Liver (tissue), 9 donors: Measurements from ENCODE around the gene SEC23IP. TPM values are rescaled to one million over a fixed set of nuclear protein-coding genes. Genes with fewer than 3 reads are reported as not detected.
"Not testable (repeated sequence)": the region's sequence is repeated elsewhere in the genome, so short reads cannot be mapped to it uniquely, and the experiment has no call there.

Experiments used
- DNase-seq: peaks from one replicate; pipeline ENCODE4 v3.0.0-alpha.2; 2017; ENCODE audit warnings: low spot score
- H3K27ac ChIP-seq, 2 donors: one replicate each; pipeline ENCODE4 v1.7.0; 2013; ENCODE audit warnings: inconsistent platforms in 2 of 2, low read length in 2 of 2, control low read depth in 1 of 2, low read depth in 1 of 2, mild to moderate bottlenecking in 1 of 2
- H3K27me3 ChIP-seq, 4 donors: one replicate each; pipeline versions ENCODE4 v1.6.1 to v1.7.0; 2013; ENCODE audit warnings: low read length in 3 of 4, inconsistent platforms in 1 of 4, mild to moderate bottlenecking in 1 of 4, moderate library complexity in 1 of 4; ENCODE audit not compliant: control insufficient read depth in 4 of 4, insufficient read depth in 4 of 4
- H3K36me3 ChIP-seq, 4 donors: one replicate each; pipeline versions ENCODE4 v1.6.1 to v1.7.0; 2013; ENCODE audit warnings: low read length in 3 of 4, mild to moderate bottlenecking in 3 of 4, low read depth in 1 of 4, moderate library complexity in 1 of 4; ENCODE audit not compliant: control insufficient read depth in 4 of 4, insufficient read depth in 3 of 4
- H3K4me1 ChIP-seq, 4 donors: one replicate each; pipeline versions ENCODE4 v1.6.1 to v1.7.0; 2013; ENCODE audit warnings: low read length in 3 of 4, mild to moderate bottlenecking in 3 of 4, moderate library complexity in 1 of 4; ENCODE audit not compliant: control insufficient read depth in 4 of 4, insufficient read depth in 4 of 4
- H3K4me3 ChIP-seq, 3 donors: one replicate each; pipeline versions ENCODE4 v1.6.1 to v1.7.0; 2013; ENCODE audit warnings: low read length in 3 of 3, control low read depth in 1 of 3, low read depth in 1 of 3, mild to moderate bottlenecking in 1 of 3
- H3K9ac ChIP-seq, 2 donors: one replicate each; pipeline ENCODE4 v1.7.0; 2013; ENCODE audit warnings: low read length in 2 of 2, mild to moderate bottlenecking in 2 of 2, moderate library complexity in 2 of 2, control low read depth in 1 of 2, low read depth in 1 of 2
- H3K9me3 ChIP-seq, 4 donors: one replicate each; pipeline versions ENCODE4 v1.6.1 to v1.7.0; 2013; ENCODE audit warnings: low read length in 3 of 4; ENCODE audit not compliant: control insufficient read depth in 4 of 4
- HNF4A ChIP-seq, 2 donors: conservative IDR thresholded peaks; 2 replicates each; pipeline ENCODE4 v1.6.1; 2016; ENCODE audit warnings: antibody characterized with exemption in 2 of 2, mild to moderate bottlenecking in 2 of 2
- HNF4G ChIP-seq: IDR thresholded peaks from 2 replicates; pipeline ENCODE4 v1.6.1; 2016; ENCODE audit warnings: antibody characterized with exemption
- JUND ChIP-seq, 2 donors: IDR thresholded peaks; 2 replicates each; pipeline ENCODE4 v1.6.1; 2016; ENCODE audit warnings: antibody characterized with exemption in 2 of 2
- RXRA ChIP-seq, 2 donors: IDR thresholded peaks; 2 replicates each; pipeline ENCODE4 v1.6.1; 2017 to 2018; ENCODE audit warnings: antibody characterized with exemption in 2 of 2, mild to moderate bottlenecking in 1 of 2
- WGBS: extraction: QIAGEN DNeasy Blood & Tissue Kit; methylation state at CpG from one replicate; pipeline ENCODE4 v1.1.7; 2013; 5-methylcytosine and 5-hydroxymethylcytosine counted together
- polyA plus RNA-seq, 2 donors: library from polyadenylated mRNA; stranded (reverse) in 1 of 2; unstranded in 1 of 2; fragments of 200-250 nt in 1 of 2; fragments of >200 nt in 1 of 2; fragmentation: Nextera tagmentation in 1 of 2; extraction: Ambion mirVana in 1 of 2; gene quantifications; one replicate each; pipeline versions ENCODE4 v1.2.1 to v1.2.3, GENCODE V29; 2013 to 2015
- total RNA-seq, 2 donors: library from RNA; depleted of rRNA; stranded (reverse); fragments of >200 nt; gene quantifications; one replicate each; pipeline ENCODE4 v1.2.3, GENCODE V29; 2014
- TF ChIP-seq, protein P1 (sequence below): fragments of 150-350 bp; IDR thresholded peaks from 2 replicates; pipeline ENCODE4 v1.5.1; 2017; ENCODE audit warnings: improper control_type of control experiment, low read depth, low read length; ENCODE audit not compliant: missing input control
- donor health status: healthy.
- donor health status: healthy.
- donor health status: healthy.
- donor health status: healthy.
- donor health status: healthy.

The SEC23IP gene
- total and polyA plus RNA-seq, 4 donors, result 10.1 to 16.0 (median 12.6) TPM

DNA sequence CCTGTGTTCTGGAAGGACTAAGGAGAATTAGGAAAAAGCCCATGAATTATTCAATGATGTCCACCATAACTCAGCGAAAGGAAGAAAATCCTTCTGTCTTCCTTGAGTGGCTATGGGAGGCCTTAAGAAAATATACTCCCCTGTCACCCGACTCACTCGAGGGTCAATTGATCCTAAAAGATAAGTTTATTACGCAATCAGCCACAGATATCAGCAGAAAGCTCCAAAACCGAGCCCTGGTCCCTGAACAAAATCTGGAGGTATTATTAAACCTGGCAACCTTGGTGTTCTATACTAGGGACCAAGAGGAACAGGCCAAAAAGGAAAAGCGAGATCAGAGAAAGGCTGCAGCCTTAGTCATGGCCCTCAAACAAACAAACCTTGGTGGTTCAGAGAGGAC is 6.5 kb upstream of the SEC23IP start:
- not testable (repeated sequence) for H3K36me3 ChIP-seq, H3K4me3 ChIP-seq, H3K27me3 ChIP-seq, H3K4me1 ChIP-seq, H3K27ac ChIP-seq, H3K9ac ChIP-seq, DNase-seq, H3K9me3 ChIP-seq
- 76% methylated on average over 6 of the region's 6 CpGs for WGBS

- H3K9ac ChIP-seq, H3K36me3 ChIP-seq, H3K27me3 ChIP-seq, DNase-seq, H3K27ac ChIP-seq, H3K4me3 ChIP-seq, H3K9me3 ChIP-seq: not testable (repeated sequence)
- H3K4me1 ChIP-seq, result peaks cover 4 to 11% (median 8%) of the 10 kb centered on the region in 4 donors
- WGBS, result 81% methylated on average over 3 of the region's 3 CpGs
These were observed 3.8 kb upstream of the SEC23IP start for GRCh38 chr10:119888715-119889114.

DNA sequence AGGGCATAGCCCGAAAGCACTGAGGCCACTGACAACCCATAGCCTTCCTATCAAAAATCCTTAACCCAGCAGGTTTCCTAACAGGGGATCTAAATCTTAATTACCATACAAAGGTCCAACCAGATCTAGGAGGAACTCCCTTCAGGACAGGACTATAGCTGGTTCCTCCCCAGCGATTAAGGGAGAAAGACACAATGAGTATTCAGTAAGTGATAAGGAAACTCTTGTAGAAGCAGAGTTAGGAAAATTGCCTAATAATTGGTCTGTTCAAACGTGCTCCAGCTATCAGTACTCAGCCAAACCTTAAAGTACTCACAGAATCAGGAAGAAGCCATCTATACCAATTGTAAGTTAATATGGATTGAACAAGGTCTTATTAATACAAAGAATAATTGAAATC is 3.3 kb upstream of the SEC23IP start:
- not testable (repeated sequence) for H3K36me3 ChIP-seq, H3K9me3 ChIP-seq, H3K4me3 ChIP-seq, H3K27me3 ChIP-seq, H3K9ac ChIP-seq, DNase-seq, H3K27ac ChIP-seq
- WGBS, result 54% methylated on average over 3 of the region's 3 CpGs
- peaks cover 7 to 16% (median 12%) of the 10 kb centered on the region in 4 donors for H3K4me1 ChIP-seq

DNA sequence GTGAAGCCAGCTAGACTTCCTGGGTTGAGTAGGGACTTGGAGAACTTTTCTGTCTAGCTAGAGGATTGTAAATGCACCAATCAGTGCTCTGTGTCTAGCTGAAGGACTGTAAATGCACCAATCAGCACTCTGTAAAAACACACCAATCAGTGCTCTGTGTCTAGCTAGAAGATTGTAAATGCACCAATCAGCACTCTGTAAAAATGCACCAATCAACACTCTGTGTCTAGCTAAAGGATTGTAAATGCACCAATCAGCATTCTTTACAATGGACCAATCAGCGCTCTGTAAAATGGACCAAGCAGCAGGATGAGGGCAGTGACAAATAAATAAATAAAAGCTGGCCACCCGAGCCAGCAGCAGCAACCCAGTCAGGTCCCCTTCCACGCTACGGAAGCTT is 2.2 kb upstream of the SEC23IP start:
- not testable (repeated sequence) for H3K36me3 ChIP-seq, H3K27ac ChIP-seq, H3K9ac ChIP-seq, H3K27me3 ChIP-seq, DNase-seq, H3K4me3 ChIP-seq, H3K9me3 ChIP-seq
- 97% methylated on average over 4 of the region's 4 CpGs for WGBS
- peaks cover 7 to 22% (median 17%) of the 10 kb centered on the region in 4 donors for H3K4me1 ChIP-seq

DNA sequence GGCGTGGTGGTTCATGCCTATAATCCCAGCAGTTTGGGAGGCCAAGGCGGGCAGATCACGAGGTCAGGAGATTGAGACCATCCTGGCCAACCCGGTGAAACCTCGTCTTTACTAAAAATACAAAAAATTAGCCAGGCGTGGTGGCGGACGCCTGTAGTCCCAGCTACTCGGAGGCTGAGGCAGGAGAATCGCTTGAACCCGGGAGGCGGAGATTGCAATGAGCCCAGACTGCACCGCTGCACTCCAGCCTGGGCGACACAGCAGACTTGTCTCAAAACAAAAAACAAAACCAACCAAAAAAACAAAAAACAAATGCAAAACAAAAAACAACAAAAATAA is 712 bp upstream of the SEC23IP start:
- not testable (repeated sequence) for H3K36me3 ChIP-seq
- 59% methylated on average over 14 of the region's 14 CpGs for WGBS
- H3K27ac ChIP-seq, result peak overlapping the region in 1 of 2 donors; percentile 63

DNA sequence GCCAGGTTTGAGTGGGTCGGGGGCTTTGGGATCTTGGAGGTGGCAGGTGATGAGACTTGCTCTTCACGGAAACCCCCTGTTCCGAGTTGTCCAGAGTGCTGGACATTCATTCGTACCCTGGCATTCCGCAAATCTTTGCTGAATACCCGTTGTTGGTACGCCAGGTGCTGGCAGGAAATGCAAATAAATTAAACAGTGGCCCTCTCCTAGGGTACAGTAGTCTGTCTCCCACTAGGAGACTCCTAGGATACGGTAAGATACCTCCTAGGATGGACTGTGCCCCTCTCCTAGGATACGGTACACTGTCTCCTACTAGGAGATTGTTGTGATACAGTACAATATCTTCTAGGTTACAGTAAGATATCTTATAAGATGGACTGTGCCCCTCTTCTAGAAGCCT is 544 bp downstream of the SEC23IP start:
- WGBS, result 2% methylated on average over 9 of the region's 9 CpGs
- Histone ChIP-seq H3K4me1 (peaks cover 11 to 43% (median 36%) of the 10 kb centered on the region in 4 donors), H3K27ac (peak overlapping the region; percentile 63 to 78), H3K4me3 (peak overlapping the region; percentile 68 to 97 (median 88)), H3K9ac (peak overlapping the region; percentile 85), H3K27me3 (no peaks in the 10 kb centered on the region), H3K9me3 (no peaks in the 10 kb centered on the region), H3K36me3 (peaks cover 0 to 3% (median 0%) of the 10 kb centered on the region in 4 donors)
- DNase-seq, result no peak
- TF ChIP-seq HNF4A (conservative IDR thresholded peaks at IDR 0.05) (no peak), JUND (IDR thresholded peaks at IDR 0.05) (no peak), HNF4G (no peak), RXRA (IDR thresholded peaks at IDR 0.05) (no peak)
- TF ChIP-seq, protein P1, sequence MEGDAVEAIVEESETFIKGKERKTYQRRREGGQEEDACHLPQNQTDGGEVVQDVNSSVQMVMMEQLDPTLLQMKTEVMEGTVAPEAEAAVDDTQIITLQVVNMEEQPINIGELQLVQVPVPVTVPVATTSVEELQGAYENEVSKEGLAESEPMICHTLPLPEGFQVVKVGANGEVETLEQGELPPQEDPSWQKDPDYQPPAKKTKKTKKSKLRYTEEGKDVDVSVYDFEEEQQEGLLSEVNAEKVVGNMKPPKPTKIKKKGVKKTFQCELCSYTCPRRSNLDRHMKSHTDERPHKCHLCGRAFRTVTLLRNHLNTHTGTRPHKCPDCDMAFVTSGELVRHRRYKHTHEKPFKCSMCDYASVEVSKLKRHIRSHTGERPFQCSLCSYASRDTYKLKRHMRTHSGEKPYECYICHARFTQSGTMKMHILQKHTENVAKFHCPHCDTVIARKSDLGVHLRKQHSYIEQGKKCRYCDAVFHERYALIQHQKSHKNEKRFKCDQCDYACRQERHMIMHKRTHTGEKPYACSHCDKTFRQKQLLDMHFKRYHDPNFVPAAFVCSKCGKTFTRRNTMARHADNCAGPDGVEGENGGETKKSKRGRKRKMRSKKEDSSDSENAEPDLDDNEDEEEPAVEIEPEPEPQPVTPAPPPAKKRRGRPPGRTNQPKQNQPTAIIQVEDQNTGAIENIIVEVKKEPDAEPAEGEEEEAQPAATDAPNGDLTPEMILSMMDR, result no peak

More for the DNA sequence above, 712 bp upstream of the SEC23IP start:
- peak overlapping the region; percentile 0 to 85 for H3K9ac ChIP-seq
- H3K9me3 ChIP-seq, H3K27me3 ChIP-seq, DNase-seq: not testable (repeated sequence)
- H3K4me3 ChIP-seq, result peak overlapping the region; percentile 68 to 97 (median 88)
- peaks cover 9 to 37% (median 32%) of the 10 kb centered on the region in 4 donors for H3K4me1 ChIP-seq
